Adrenal gland (tissue), 12 donors: ENCODE data around the gene KIF26A. TPM values are rescaled to one million over a fixed set of nuclear protein-coding genes. Genes with fewer than 3 reads are reported as not detected.
A peak's percentile ranks its signal among the peaks of the same experiment; 100 is the strongest.

Source experiments
- DNase-seq, 7 donors: peaks; one replicate each; pipeline ENCODE4 v3.0.0-alpha.2; 2019 to 2020
- H3K27ac ChIP-seq, 5 donors: fragments of 200-600 bp; sonication (generic) in 4 of 5; 1 replicate in 3 of 5; 2 replicates in 2 of 5; pipeline versions ENCODE4 v1.5.1 to v1.8.0; 2016 to 2020; ENCODE audit warnings: mild to moderate bottlenecking in 1 of 5
- H3K27me3 ChIP-seq: fragments of 200-600 bp; 2 replicates; pipeline ENCODE4 v1.8.0; 2021
- H3K36me3 ChIP-seq, 2 donors: fragments of 200-600 bp; replicated peaks in 1 of 2; 1 replicate in 1 of 2; 2 replicates in 1 of 2; pipeline versions ENCODE4 v1.5.1 to v1.8.0; 2018 to 2022
- H3K4me1 ChIP-seq, 2 donors: fragments of 200-600 bp; replicated peaks in 1 of 2; 1 replicate in 1 of 2; 2 replicates in 1 of 2; pipeline versions ENCODE4 v1.5.1 to v1.8.0; 2018 to 2021
- H3K4me3 ChIP-seq, 4 donors: fragments of 200-600 bp; sonication (generic) in 3 of 4; one replicate each; pipeline ENCODE4 v1.5.1; 2016 to 2018
- H3K9me3 ChIP-seq, 3 donors: fragments of 200-600 bp; sonication (generic) in 1 of 3; replicated peaks in 1 of 3; 1 replicate in 2 of 3; 2 replicates in 1 of 3; pipeline versions ENCODE4 v1.5.1 to v1.8.0; 2016 to 2021
- POLR2A ChIP-seq, 2 donors: fragments of 450-650 bp; IDR thresholded peaks; one replicate each; pipeline ENCODE4 v1.6.1; 2017; ENCODE audit warnings: antibody characterized with exemption in 2 of 2, mild to moderate bottlenecking in 2 of 2, moderate library complexity in 1 of 2
- WGBS, 4 donors: extraction: QIAGEN DNeasy Blood & Tissue Kit in 2 of 4; methylation state at CpG; one replicate each; pipeline versions ENCODE4 v1.1.5 to v1.1.7; 2013 to 2017; 5-methylcytosine and 5-hydroxymethylcytosine counted together
- intact Hi-C, 2 donors: fragments of 100-400 bp; cut with DNase I; formaldehyde crosslinking; loops; one replicate each; pipeline versions ENCODE4 v1.14.1 to v1.15.0; 2022 to 2023
- polyA plus RNA-seq, 3 donors: library from polyadenylated mRNA; stranded (reverse); fragments of 200-250 nt in 2 of 3; fragments of 350-450 nt in 1 of 3; fragmentation: Illumina TruSeq in 1 of 3; extraction: RNeasy Lipid Tissue Mini Kit (QIAGEN cat#74804) in 1 of 3; gene quantifications; one replicate each; pipeline ENCODE4 v1.2.3, GENCODE V29; 2013 to 2014
- total RNA-seq, 9 donors: library from RNA; depleted of rRNA in 4 of 9; stranded (reverse); fragments of >200 nt in 4 of 9; fragments of 120-200 nt in 1 of 9; fragmentation: NEBNext Ultra II Directional in 1 of 9; extraction: Animal tissue kit (Norgen Biotek cat#: 25700) in 1 of 9; gene quantifications; one replicate each; pipeline versions ENCODE4 v1.1.0 to v1.2.4, GENCODE V29; 2013 to 2023
- TF ChIP-seq, protein P1 (sequence below), 6 experiments: fragments of 450-650 bp in 4 of 6; fragments of 200-600 bp in 2 of 6; sonication (generic) in 1 of 6; IDR thresholded peaks; 1 replicate in 5 of 6; 2 replicates in 1 of 6; pipeline versions ENCODE4 v1.5.1 to v1.8.0; 2016 to 2021; ENCODE audit warnings: antibody characterized with exemption in 6 of 6, mild to moderate bottlenecking in 2 of 6, moderate library complexity in 1 of 6
- donor health status: healthy with polysubstance abuse.
- donor health status: Bipolar disorder and iron deficiency.
- donor health status: DM: yes; HTN: yes; CAD: no.
- donor health status: DM: no; HTN: no; CAD: no.
- donor health status: DM: no; HTN: no; CAD: no.
- donor health status: DM: yes; HTN: yes; CAD: no.

Gene KIF26A
- total and polyA plus RNA-seq, 12 donors: 0.49 to 23.9 (median 6.5) TPM

DNA sequence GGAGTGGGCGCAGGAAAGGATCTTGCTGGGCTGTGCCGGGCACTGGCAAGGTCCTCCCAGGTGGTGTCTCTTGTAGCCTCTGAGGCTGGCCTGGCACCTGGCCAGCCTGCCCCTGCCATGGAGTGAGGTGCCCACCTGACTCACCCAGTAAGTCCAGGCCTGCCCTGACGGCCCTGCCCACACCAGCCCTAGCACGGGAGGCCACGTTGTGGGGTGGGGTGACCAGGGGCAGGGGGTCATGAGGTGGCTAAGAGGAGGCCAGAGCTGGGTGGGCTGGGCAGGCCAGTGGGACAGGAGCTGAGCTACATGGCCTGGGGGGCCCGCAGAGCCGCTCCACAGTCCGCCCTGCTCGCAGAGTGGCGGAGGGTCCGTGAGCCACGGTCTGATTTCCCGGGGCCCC is 45.4 kb downstream of the KIF26A start:
- no peaks in the 10 kb centered on the region for H3K4me1 ChIP-seq
- no peak for TF ChIP-seq POLR2A (IDR thresholded peaks at IDR 0.05)
- TF ChIP-seq, protein P1, sequence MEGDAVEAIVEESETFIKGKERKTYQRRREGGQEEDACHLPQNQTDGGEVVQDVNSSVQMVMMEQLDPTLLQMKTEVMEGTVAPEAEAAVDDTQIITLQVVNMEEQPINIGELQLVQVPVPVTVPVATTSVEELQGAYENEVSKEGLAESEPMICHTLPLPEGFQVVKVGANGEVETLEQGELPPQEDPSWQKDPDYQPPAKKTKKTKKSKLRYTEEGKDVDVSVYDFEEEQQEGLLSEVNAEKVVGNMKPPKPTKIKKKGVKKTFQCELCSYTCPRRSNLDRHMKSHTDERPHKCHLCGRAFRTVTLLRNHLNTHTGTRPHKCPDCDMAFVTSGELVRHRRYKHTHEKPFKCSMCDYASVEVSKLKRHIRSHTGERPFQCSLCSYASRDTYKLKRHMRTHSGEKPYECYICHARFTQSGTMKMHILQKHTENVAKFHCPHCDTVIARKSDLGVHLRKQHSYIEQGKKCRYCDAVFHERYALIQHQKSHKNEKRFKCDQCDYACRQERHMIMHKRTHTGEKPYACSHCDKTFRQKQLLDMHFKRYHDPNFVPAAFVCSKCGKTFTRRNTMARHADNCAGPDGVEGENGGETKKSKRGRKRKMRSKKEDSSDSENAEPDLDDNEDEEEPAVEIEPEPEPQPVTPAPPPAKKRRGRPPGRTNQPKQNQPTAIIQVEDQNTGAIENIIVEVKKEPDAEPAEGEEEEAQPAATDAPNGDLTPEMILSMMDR (IDR thresholded peaks at IDR 0.05): no peak
- H3K4me3 ChIP-seq: no peak overlapping the region
- H3K27ac ChIP-seq: no peak overlapping the region
- no peaks in the 10 kb centered on the region for H3K36me3 ChIP-seq
- no peaks in the 10 kb centered on the region for H3K27me3 ChIP-seq
- H3K9me3 ChIP-seq: no peaks in the 10 kb centered on the region
- DNase-seq: no peak
- 76 to 89% (median 85%) methylated on average over 5 to 13 of the region's 13 CpGs for WGBS, 4 donors
- intact Hi-C loops: no loop called here

DNA sequence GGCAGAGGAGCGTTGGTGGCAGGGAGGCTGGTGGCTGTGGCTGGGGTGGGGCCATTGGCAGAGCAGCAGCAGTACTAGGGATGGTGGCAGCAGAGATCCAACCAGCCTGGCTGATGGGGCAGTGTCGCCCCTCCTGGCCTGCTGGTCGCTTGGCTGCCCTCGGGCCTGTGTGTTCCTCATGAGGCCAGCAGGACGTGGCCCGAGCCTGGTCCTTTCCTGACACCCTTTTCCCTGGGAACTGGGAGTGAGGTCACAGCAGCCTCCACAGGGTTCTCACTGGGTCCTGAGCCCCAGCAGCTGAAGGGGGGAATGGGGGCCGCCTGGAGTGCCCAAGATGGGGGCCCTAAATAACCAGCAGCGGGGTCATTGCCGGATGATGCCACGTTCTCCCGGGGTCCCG is 46.1 kb downstream of the KIF26A start:
- Histone ChIP-seq H3K4me3 (no peak overlapping the region), H3K27me3 (no peaks in the 10 kb centered on the region), H3K9me3 (no peaks in the 10 kb centered on the region), H3K4me1 (no peaks in the 10 kb centered on the region), H3K27ac (peak overlapping the region in 2 of 5 donors; percentile 44 to 72), H3K36me3 (no peaks in the 10 kb centered on the region)
- DNase-seq: peak in 1 of 7 donors; percentile 26
- WGBS, 4 donors: 32 to 76% (median 62%) methylated on average over 1 to 12 of the region's 12 CpGs
- no peak for TF ChIP-seq POLR2A (IDR thresholded peaks at IDR 0.05)
- TF ChIP-seq, protein P1 (IDR thresholded peaks at IDR 0.05): no peak
- intact Hi-C loops: no loop called here

- intact Hi-C loops: no loop called here
- Histone ChIP-seq H3K4me1 (no peaks in the 10 kb centered on the region), H3K36me3 (no peaks in the 10 kb centered on the region), H3K4me3 (no peak overlapping the region), H3K27ac (peak overlapping the region in 2 of 5 donors; percentile 44 to 72), H3K9me3 (no peaks in the 10 kb centered on the region), H3K27me3 (no peaks in the 10 kb centered on the region)
- DNase-seq: peak in 5 of 7 donors; percentile 36 to 72 (median 40)
- TF ChIP-seq POLR2A (IDR thresholded peaks at IDR 0.05): no peak
- TF ChIP-seq, protein P1 (IDR thresholded peaks at IDR 0.05): no peak
- 65 to 71% (median 70%) methylated on average over 9 to 20 of the region's 20 CpGs for WGBS, 4 donors
These were observed 46.6 kb downstream of the KIF26A start for GRCh38 chr14:104184911-104185499.

GRCh38 chr14:104185916-104186495 is 47.6 kb downstream of the KIF26A start:
- Histone ChIP-seq H3K27me3 (no peaks in the 10 kb centered on the region), H3K9me3 (no peaks in the 10 kb centered on the region), H3K36me3 (no peaks in the 10 kb centered on the region), H3K27ac (no peak overlapping the region), H3K4me1 (no peaks in the 10 kb centered on the region), H3K4me3 (no peak overlapping the region)
- TF ChIP-seq POLR2A (IDR thresholded peaks at IDR 0.05): no peak
- TF ChIP-seq, protein P1 (IDR thresholded peaks at IDR 0.05): no peak
- intact Hi-C loops: no loop called here
- WGBS, 4 donors: 77 to 83% (median 79%) methylated on average over 9 to 16 of the region's 16 CpGs
- DNase-seq: no peak
